CD4-positive, alpha-beta T cell treated with Interleukin-15 for 1 hour (primary cell): ENCODE measurements around the gene HMCN2.
A peak's percentile ranks its signal among the peaks of the same experiment; 100 is the strongest.

Source experiments
- DNase-seq: peaks from one replicate; pipeline ENCODE4 v3.0.0-alpha.2; 2020

HMCN2 gene

GRCh38 chr9:130443456-130443801 lies 177.9 kb downstream of the HMCN2 start:
- no peak for DNase-seq

DNA sequence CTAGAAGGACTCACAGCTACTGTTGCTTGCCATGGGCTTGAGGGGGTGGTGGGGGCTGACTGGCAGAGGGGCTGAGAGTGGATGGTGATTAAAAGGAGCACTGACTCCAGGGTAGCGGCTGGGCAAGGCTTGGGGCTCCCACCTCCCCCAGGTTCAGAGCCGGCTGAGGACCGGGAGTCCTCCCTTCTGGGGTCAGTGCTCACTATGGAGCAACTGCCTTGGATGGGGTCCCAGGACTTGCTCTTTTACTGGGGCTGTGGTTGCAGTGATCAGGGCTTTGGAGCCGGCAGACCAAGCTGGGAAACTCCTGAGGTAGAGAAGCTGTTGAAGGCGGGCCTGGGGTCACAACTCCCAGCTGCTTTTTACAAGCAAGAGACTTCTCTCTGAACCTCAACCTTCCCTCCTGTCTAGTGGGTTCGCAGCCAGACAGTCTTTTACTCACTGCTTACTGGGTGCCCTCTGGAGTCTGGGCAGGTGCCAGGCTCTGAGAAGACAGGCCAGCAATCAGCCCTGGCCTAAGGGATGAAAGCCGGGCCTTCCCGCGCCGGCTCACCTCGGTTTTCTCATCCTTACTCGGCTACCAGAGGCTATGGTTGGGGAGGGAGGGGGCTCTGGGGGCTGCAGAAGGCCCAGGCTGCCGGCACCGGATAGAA lies 178.4 kb downstream of the HMCN2 start:
- no peak for DNase-seq

GRCh38 chr9:130444565-130445221 lies 179.1 kb downstream of the HMCN2 start, which contains the start of gene ASS1:
Gene ASS1, plus strand, starts transcription at chr9:130444961. Its CDS starts 7,268 bp downstream, at chr9:130452229.
- DNase-seq = peak; percentile 34

DNA sequence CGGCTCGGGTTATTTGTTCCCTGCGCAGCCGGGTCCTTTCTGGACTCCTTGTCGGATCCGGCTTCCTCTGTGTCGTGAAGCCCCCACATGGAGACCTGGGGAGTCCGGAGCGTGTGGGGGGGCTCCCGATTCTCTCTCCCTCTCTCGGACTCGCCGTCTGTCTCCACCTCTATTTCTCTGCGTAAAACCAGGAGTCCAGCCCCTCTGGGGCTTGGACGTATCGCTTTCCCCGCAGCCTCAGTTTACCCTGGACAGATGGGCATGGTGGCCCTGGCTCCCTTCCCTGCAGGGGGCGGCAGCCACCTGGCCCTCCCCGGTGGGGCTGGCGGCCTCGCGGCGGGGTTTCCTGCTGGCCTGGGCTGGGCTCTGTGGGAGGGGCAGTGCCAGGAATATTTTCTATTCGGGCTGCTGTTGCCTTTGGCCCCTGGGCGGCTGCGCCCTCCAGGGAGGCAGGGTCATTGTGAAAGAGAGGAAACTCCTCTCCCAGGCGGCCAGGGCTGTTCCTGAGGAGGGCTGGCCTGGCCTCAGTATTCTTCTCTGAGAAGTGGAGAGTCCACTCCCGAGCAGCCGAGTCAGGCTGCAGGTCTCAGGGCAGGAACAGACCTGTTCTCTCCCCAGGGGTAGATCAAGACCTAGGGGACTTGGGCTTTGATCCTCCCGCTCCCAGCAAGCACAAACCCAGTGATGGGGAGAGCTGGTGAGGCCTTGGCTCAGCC lies 179.9 kb downstream of the HMCN2 start:
- DNase-seq = no peak

GRCh38 chr9:130446101-130446861 lies 180.7 kb downstream of the HMCN2 start:
- DNase-seq = no peak

DNA sequence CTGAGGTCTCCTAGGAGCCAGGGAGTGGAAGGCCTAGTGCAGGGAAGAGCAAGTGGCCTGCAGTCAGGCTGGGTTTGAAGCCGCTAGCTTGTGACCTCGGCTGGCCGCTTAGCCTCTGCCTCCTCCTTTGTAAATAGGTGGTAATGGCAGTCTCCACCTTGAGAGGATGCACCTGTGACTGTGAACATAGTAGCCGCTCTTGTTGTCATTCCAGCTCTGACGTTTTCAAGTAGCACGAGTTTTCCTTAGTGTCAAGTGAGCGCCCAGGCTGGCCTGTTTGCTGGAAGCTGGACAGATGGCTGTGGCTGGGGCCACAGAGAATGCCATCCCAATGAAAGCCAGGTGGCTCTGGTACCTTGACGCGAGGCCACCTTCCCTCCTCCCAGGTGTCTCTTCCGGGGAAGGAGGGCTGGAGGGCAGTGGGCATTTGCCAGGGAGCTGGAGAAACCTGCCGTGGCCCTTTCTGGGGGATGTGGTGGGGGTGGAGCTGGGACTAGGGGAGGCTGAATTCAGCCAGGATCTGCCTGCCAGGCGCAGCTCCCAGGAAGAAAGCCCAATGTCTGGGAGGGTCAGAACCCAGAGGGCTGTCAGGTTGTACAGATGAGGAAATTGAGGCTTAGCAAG lies 181.7 kb downstream of the HMCN2 start:
- DNase-seq = no peak

- DNase-seq = no peak
These were observed 182.6 kb downstream of the HMCN2 start for GRCh38 chr9:130448035-130448624.

DNA sequence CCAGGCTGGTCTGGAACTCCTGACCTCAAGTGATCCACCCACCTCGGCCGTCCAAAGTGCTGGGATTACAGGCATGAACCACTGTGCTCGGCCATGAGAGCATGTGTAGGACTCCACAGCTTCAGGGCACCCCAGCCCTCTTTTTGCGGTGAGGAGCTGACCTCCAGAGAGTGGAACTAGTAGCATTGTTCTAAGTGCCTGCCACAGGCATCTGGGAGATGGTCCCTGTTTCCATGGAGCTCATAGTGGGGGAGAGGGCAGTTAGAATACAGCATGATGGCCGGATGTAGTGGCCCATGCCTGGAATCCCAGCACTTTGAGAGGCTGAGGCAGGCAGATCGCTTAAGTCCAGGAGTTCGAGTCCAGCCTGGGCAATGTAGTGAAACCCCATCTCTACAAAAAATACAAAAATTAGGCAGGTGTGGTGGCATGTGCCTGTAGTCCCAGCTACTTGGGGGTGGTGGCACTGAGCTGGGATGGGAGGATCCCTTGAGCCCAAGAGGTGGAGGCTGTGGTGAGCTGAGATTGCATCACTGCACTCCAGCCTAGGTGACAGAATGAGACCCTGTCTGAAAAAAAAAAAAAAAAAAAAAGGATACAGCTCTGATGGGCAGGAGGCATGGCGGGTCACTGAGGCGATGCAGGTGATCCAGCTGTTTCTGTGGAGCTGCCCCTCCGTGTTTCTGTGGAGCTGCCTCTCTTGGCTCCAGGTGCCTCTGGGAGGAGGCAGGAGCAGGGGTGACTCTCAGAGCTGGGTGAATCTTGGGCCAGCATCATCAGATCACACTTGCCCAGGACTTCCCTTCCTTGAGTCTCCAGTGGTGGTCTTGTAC lies 183.4 kb downstream of the HMCN2 start:
- DNase-seq = no peak

DNA sequence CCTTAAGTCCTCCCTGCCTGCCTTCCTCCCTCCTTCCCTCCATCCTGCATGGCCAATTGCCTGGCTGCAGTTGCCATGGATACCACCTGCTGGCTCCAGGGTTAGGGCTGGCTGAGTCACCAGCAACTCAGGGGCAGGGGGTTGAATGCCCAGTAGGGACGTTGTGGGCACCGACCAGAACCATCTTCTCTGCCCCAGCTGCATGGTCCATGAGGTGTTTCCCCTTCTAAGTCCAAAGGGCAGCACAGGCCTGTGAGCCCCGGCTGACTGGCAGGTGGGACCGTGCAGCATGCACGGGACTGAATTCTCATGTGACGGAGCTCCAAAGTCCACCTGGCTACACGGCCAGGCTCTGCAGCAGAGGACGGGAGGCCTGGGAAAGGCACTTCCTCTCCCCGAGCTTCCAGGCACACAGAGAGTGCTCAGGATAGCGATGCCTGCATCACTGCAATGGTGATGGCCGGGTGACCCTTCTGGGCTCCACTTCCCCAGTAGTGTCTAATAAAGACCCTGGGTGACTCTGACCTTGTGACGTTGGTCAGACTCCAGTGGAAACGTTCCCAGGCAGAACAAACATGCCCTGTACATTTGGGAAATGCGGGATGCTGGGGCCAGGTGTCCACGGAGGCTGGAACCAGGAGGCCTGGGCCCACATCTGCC lies 184.9 kb downstream of the HMCN2 start:
- no peak for DNase-seq

- no peak for DNase-seq
These were observed 185.4 kb downstream of the HMCN2 start for GRCh38 chr9:130451004-130451390.

DNA sequence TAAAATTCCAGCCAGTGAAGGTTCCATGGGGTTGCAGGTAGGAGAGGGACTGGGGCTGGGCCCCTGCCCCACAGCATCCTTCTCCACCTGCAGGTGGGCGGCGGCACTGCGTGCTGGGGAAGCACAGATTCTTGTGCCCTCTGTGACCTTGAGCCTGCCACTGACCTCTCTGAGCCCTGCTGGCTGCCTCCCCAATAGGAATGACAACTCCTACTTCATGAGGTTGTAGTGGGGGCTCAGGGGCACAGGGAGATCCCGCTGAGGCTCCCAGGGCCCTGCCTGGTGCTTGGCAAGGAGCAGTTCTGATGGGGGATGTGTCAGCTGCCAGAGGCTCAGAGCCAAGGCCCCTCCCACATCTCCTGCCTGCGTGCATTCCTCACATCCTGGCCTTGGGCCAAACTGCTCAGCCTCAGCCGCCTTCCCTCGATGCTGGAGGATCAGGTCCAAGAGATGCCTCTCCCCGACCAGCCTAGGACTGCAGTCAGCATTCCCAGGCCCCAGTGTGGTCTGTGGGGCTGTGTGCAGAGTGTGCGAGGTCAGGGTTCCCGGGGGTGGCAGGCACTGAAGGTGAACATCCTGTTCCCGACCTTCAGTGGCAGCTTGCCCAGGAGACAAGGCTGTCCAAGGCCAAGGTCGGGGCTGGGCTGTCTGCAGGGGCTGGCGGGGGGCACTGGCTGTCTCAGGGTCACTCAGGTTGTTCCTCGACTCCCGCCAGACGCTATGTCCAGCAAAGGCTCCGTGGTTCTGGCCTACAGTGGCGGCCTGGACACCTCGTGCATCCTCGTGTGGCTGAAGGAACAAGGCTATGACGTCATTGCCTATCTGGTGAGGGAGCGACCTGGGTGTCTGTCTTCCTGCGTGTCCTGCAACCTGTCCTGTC lies 186.2 kb downstream of the HMCN2 start:
- DNase-seq = no peak

DNA sequence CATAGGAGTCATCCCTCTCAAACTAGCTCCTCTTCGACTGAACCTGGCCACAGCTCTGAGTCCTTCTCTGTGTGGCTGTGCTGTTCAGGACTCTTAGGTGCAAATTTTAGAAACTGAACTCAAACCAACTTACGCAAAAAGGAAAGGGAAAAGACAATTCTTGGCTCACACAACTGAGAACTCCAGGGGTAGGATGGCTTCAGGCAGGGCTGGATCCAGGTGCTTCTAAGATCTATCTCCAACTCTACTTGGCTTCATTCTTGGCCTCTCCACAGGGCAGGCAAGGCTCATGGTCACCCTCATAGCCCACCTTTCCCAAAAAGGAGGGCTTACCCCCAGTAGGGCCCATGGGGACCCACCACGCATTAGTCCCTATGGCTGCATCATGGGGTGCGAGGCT lies 187.3 kb downstream of the HMCN2 start:
- DNase-seq = no peak

DNA sequence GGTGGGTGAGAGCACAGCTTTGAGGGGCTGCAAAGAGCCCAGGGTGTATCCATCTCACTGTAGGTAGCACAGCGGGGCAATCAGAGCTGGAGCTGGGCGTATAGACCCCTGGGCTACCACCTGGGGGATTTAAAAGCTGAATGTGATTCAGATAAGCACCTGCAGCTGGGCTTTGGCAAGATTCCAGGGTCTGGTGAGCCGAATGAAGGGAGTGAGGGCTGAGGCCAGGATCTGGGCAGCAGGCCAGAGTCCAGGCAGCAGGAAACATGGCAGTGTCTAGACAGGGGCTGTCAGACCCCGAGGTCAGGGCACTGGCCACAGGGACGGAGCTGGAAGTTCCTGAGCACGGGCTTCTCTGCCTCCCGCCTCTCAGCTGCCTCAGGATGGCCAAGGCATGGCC lies 187.9 kb downstream of the HMCN2 start:
- no peak for DNase-seq

- DNase-seq = no peak
These were observed 188.7 kb downstream of the HMCN2 start for GRCh38 chr9:130454096-130454811.

DNA sequence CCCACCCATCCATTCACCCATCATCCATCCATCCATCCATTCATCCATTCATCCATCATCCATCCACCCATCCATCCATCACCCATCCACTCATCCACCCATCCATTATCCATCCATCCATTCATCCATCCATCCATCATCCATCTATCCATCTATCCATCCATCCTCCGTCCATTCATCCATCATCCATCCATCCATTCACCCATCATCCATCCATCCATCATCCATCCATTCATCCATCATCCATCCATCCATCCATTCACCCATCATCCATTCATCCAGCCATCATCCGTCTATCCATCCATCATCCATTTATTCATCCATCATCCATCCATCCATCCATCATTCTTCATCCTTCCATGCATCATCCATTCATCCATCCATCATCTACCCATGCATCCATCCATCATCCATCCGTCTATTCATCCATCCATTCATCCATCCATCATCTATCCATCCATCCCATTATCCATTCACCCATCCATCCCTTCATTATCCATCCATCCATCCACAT lies 189.3 kb downstream of the HMCN2 start:
- DNase-seq = no peak

GRCh38 chr9:130458027-130458803 lies 192.7 kb downstream of the HMCN2 start:
- DNase-seq = no peak

GRCh38 chr9:130458804-130459067 lies 193.2 kb downstream of the HMCN2 start:
- no peak for DNase-seq

GRCh38 chr9:130459151-130459550 lies 193.6 kb downstream of the HMCN2 start:
- DNase-seq = no peak
